ENCODE measurements around the gene SLC25A13. TPM values are rescaled to one million over a fixed set of nuclear protein-coding genes. Genes with fewer than 3 reads are reported as not detected.

SLC25A13 gene
- total and polyA plus RNA-seq, 9 of the 15 experiments (the other 6 are each of a cell fraction or from before 2014, with no cell fraction given), result 21.4 to 80.2 (median 58.7) TPM

DNA sequence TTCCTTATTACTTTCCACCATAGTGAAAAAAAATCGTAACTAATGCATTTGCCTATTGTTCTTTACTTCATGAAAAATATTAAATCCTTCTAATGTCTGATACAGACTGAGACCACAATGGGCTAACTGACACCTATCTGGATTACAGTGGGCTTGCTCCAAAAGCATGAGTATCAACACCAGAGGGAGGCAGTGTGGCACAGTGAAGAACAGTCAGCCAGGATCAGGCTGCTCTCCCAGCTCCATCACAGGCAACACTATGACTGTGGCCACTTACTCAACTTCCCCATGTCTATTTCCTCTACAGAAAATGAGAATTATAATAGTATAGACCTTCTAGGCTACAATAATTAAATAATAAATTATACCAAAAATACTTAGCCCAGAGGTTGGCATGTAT is 97.2 kb downstream of the SLC25A13 start:
- Histone ChIP-seq H3K9me3 (replicated peaks; ENCODE audit: control insufficient read depth, insufficient read depth, low read depth, low read length) (0 out of 2 replicates have a peak, but pooled peaks cover 2% of the 10 kb centered on the region), H3K4me3 (no peak overlapping the region), H3K27me3 (ENCODE audit: control insufficient read depth in 2 of 2, insufficient read depth in 2 of 2, low read length in 2 of 2) (no peaks in the 10 kb centered on the region), H3K36me3 (ENCODE audit: control insufficient read depth, insufficient read depth, low read length) (peaks cover 8% of the 10 kb centered on the region; the same call in 1 of the 3 replicates), H3K9me1 (ENCODE audit: control insufficient read depth, insufficient read depth, low read length) (no peaks in the 10 kb centered on the region), H3K79me2 (ENCODE audit: control insufficient read depth, insufficient read depth, low read length) (no peaks in the 10 kb centered on the region), H3K4me1 (replicated peaks in 1 of 2; ENCODE audit: control insufficient read depth in 2 of 2, insufficient read depth in 2 of 2, low read length in 2 of 2) (no peaks in the 10 kb centered on the region; a peak in 1 of 5 replicates), H3K9ac (ENCODE audit: insufficient read depth in 1 of 2, low read depth in 2 of 2, low read length in 2 of 2) (no peak overlapping the region), H4K20me1 (replicated peaks; ENCODE audit: control insufficient read depth, insufficient read depth, low read length) (no peaks in the 10 kb centered on the region), H3K27ac (ENCODE audit: extremely low read depth, low read depth, low read length) (no peak overlapping the region), H3K4me2 (ENCODE audit: insufficient read depth, low read length) (no peak overlapping the region), H2AFZ (ENCODE audit: low read depth, low read length) (no peak overlapping the region)
- ATAC-seq (peak; percentile 93), FAIRE-seq (peak; percentile 75), DNase-seq (ENCODE audit: extremely low read depth in 1 of 4, low spot score in 3 of 4) (peak in 2 of 4 experiments; percentile 49 to 58)
- in situ Hi-C loops (cut with MboI) (no loop called here), intact Hi-C loops (cut with micrococcal nuclease) (loop anchor here (1.0 to 10.0 kb wide), 2 partner anchors 191 to 310 kb away; no protein-coding TSS in a partner anchor)
- BruUV-seq (replicated peaks), result no TSS peak
- ChIA-PET POLR2A (interaction anchor here (1.0 kb wide), 2 partner anchors 11 kb away, joined by 3 read pairs; no protein-coding TSS in a partner anchor), CTCF (ENCODE audit: low intra/inter-chr PET ratio) (interaction anchor here (0.6 kb wide), 1 partner anchor 978 kb away, joined by 3 read pairs; no protein-coding TSS in a partner anchor)
- WGBS (ENCODE audit: insufficient coverage, low coverage, missing lambda C conversion rate), result 70% methylated on average over 1 of the region's 1 CpG
- TF ChIP-seq, protein P1, sequence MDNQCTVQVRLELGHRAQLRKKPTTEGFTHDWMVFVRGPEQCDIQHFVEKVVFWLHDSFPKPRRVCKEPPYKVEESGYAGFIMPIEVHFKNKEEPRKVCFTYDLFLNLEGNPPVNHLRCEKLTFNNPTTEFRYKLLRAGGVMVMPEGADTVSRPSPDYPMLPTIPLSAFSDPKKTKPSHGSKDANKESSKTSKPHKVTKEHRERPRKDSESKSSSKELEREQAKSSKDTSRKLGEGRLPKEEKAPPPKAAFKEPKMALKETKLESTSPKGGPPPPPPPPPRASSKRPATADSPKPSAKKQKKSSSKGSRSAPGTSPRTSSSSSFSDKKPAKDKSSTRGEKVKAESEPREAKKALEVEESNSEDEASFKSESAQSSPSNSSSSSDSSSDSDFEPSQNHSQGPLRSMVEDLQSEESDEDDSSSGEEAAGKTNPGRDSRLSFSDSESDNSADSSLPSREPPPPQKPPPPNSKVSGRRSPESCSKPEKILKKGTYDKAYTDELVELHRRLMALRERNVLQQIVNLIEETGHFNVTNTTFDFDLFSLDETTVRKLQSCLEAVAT (IDR thresholded peaks at IDR 0.05), result no peak
- no peak for TF ChIP-seq SMAD4 (CRISPR knock-in tag; conservative IDR thresholded peaks at IDR 0.05)
- TF ChIP-seq RAD21 (CRISPR knock-in tag; conservative IDR thresholded peaks at IDR 0.05 in 1 of 2, IDR thresholded peaks at IDR 0.05 in 1 of 2), result peak; percentile 53 to 68
- no peak for TF ChIP-seq GABPA (tag; conservative IDR thresholded peaks at IDR 0.05; ENCODE audit: low read depth)
- TF ChIP-seq CBX8 (IDR thresholded peaks at IDR 0.05; ENCODE audit: borderline replicate concordance, extremely low read depth, low read depth, low read length, poor library complexity, severe bottlenecking), result no peak
- TF ChIP-seq, protein P2, sequence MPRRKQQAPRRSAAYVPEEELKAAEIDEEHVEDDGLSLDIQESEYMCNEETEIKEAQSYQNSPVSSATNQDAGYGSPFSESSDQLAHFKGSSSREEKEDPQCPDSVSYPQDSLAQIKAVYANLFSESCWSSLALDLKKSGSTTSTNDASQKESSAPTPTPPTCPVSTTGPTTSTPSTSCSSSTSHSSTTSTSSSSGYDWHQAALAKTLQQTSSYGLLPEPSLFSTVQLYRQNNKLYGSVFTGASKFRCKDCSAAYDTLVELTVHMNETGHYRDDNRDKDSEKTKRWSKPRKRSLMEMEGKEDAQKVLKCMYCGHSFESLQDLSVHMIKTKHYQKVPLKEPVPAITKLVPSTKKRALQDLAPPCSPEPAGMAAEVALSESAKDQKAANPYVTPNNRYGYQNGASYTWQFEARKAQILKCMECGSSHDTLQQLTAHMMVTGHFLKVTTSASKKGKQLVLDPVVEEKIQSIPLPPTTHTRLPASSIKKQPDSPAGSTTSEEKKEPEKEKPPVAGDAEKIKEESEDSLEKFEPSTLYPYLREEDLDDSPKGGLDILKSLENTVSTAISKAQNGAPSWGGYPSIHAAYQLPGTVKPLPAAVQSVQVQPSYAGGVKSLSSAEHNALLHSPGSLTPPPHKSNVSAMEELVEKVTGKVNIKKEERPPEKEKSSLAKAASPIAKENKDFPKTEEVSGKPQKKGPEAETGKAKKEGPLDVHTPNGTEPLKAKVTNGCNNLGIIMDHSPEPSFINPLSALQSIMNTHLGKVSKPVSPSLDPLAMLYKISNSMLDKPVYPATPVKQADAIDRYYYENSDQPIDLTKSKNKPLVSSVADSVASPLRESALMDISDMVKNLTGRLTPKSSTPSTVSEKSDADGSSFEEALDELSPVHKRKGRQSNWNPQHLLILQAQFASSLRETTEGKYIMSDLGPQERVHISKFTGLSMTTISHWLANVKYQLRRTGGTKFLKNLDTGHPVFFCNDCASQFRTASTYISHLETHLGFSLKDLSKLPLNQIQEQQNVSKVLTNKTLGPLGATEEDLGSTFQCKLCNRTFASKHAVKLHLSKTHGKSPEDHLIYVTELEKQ (CRISPR knock-in tag; IDR thresholded peaks at IDR 0.05), result no peak
- TF ChIP-seq, protein P3, sequence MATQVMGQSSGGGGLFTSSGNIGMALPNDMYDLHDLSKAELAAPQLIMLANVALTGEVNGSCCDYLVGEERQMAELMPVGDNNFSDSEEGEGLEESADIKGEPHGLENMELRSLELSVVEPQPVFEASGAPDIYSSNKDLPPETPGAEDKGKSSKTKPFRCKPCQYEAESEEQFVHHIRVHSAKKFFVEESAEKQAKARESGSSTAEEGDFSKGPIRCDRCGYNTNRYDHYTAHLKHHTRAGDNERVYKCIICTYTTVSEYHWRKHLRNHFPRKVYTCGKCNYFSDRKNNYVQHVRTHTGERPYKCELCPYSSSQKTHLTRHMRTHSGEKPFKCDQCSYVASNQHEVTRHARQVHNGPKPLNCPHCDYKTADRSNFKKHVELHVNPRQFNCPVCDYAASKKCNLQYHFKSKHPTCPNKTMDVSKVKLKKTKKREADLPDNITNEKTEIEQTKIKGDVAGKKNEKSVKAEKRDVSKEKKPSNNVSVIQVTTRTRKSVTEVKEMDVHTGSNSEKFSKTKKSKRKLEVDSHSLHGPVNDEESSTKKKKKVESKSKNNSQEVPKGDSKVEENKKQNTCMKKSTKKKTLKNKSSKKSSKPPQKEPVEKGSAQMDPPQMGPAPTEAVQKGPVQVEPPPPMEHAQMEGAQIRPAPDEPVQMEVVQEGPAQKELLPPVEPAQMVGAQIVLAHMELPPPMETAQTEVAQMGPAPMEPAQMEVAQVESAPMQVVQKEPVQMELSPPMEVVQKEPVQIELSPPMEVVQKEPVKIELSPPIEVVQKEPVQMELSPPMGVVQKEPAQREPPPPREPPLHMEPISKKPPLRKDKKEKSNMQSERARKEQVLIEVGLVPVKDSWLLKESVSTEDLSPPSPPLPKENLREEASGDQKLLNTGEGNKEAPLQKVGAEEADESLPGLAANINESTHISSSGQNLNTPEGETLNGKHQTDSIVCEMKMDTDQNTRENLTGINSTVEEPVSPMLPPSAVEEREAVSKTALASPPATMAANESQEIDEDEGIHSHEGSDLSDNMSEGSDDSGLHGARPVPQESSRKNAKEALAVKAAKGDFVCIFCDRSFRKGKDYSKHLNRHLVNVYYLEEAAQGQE (IDR thresholded peaks at IDR 0.05; ENCODE audit: borderline replicate concordance), result peak; percentile 61; the same call in 1 of the 2 replicates
- TF ChIP-seq, protein P3 (CRISPR knock-in tag; IDR thresholded peaks at IDR 0.05; ENCODE audit: low read depth), result no peak

Measured in K562 (cell line).